Gastrocnemius medialis (tissue), 4 donors: Measurements from ENCODE around the gene PDCD1. TPM values are rescaled to one million over a fixed set of nuclear protein-coding genes. Genes with fewer than 3 reads are reported as not detected.

Source experiments
- ATAC-seq, 2 donors: fragments of 150-250 bp; one replicate each; pipeline ENCODE4 v1.9.1; 2016
- DNase-seq, 2 donors: peaks; one replicate each; pipeline ENCODE4 v3.0.0-alpha.2; 2019
- H3K27ac ChIP-seq, 4 donors: fragments of 200-600 bp; sonication (generic); 1 replicate in 1 of 4; 2 replicates in 3 of 4; pipeline ENCODE4 v1.5.1; 2016 to 2018; ENCODE audit warnings: mild to moderate bottlenecking in 2 of 4, moderate library complexity in 1 of 4
- H3K27me3 ChIP-seq, 3 donors: fragments of 200-600 bp; sonication (generic) in 2 of 3; 1 replicate in 1 of 3; 2 replicates in 2 of 3; pipeline versions ENCODE4 v1.5.1 to v1.6.0; 2016 to 2019; ENCODE audit warnings: mild to moderate bottlenecking in 1 of 3, moderate library complexity in 1 of 3
- H3K36me3 ChIP-seq, 2 donors: fragments of 200-600 bp; sonication (generic) in 1 of 2; one replicate each; pipeline ENCODE4 v1.5.1; 2017 to 2018
- H3K4me1 ChIP-seq, 2 donors: fragments of 200-600 bp; sonication (generic) in 1 of 2; one replicate each; pipeline ENCODE4 v1.5.1; 2016 to 2017; ENCODE audit warnings: mild to moderate bottlenecking in 2 of 2
- H3K4me3 ChIP-seq, 4 donors: fragments of 200-600 bp; sonication (generic) in 3 of 4; 1 replicate in 1 of 4; 2 replicates in 3 of 4; pipeline ENCODE4 v1.5.1; 2016 to 2019; ENCODE audit warnings: mild to moderate bottlenecking in 2 of 4
- H3K9me3 ChIP-seq, 3 donors: fragments of 200-600 bp; sonication (generic) in 2 of 3; 1 replicate in 1 of 3; 2 replicates in 2 of 3; pipeline ENCODE4 v1.5.1; 2016 to 2019
- CTCF ChIP-seq, 5 experiments: fragments of 450-650 bp in 3 of 5; fragments of 200-600 bp in 2 of 5; sonication (generic) in 2 of 5; IDR thresholded peaks in 4 of 5; conservative IDR thresholded peaks in 1 of 5; 1 replicate in 4 of 5; 2 replicates in 1 of 5; pipeline ENCODE4 v1.5.1; 2016 to 2019; ENCODE audit warnings: antibody characterized with exemption in 5 of 5, mild to moderate bottlenecking in 3 of 5, moderate library complexity in 3 of 5
- POLR2A ChIP-seq, 2 donors: fragments of 450-650 bp; IDR thresholded peaks; one replicate each; pipeline ENCODE4 v1.6.1; 2017; ENCODE audit warnings: antibody characterized with exemption in 2 of 2, mild to moderate bottlenecking in 2 of 2, moderate library complexity in 2 of 2
- in situ Hi-C, 4 donors: fragments of 200-750 bp; cut with MboI; loops; one replicate each; pipeline versions ENCODE4 v1.15.0 to v1.8.0; 2017; ENCODE audit warnings: low sequenced_read_pairs in 4 of 4
- intact Hi-C: fragments of 100-400 bp; cut with DNase I; formaldehyde crosslinking; loops from one replicate; pipeline ENCODE4 v1.15.1; 2023; ENCODE audit warnings: low total_unique reads
- total RNA-seq, 4 donors: library from RNA; depleted of rRNA; stranded (reverse); fragments of >200 nt; gene quantifications; one replicate each; pipeline versions ENCODE4 v1.1.0 to v1.2.3, GENCODE V29; 2016

The PDCD1 gene
- total RNA-seq, 4 donors from 2014 or later, result 0.13 TPM; not detected in 3

DNA sequence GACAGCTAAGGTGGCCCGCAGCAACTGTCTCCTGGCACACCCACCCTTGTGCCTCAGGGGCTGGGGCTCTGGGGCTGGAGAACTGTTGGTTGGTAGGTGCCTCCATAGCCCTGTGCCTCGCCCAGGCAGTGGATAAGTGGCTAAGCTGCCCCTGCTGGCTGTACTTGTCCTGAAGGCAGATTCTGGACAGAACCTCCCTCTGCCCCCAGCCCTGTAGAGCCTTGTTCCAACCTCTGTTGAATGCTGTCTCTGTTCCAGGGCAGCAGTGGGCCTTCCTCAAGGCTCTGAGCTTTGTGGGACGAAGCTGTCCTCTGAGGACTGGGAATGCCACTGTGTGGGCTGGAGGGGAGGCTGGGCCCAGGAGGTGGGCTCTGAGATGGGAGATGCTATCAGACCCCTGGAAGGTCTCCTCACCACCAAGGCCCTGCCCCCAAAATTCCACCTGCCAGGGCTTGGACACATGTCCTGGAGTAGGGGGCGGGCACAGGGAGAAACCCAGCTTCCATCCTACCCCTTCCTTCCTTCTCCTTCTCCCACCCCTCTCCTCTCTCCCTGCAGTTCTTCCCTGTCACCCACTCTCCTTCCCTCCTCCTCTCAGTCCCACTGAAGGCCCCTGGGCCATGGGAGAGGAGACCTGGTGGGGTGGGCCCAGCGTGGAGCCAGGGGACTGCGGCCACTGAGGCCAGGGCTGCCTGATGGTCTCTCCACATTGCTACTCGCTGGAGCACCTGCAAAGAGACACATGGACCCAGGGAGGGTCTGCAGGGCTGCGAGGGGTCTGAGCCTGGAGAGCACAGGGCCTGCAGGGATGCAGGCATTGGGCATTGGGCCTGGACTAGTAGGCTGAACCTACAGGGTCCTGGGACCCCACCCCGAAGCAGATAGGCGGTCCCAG, 1.7 kb upstream of the PDCD1 start:
- DNase-seq (peak in 1 of 2 donors; percentile 18), ATAC-seq (peak; percentile 17 to 44)
- intact Hi-C loops (no loop called here), in situ Hi-C loops (no loop called here)
- Histone ChIP-seq H3K4me3 (peak overlapping the region in 3 of 4 donors; percentile 30 to 43 (median 35)), H3K27me3 (peaks cover 32 to 34% (median 34%) of the 10 kb centered on the region in 3 donors), H3K27ac (peak overlapping the region; percentile 60 to 79 (median 72)), H3K9me3 (no peaks in the 10 kb centered on the region), H3K4me1 (peaks cover 13 to 17% of the 10 kb centered on the region in 2 donors), H3K36me3 (no peaks in the 10 kb centered on the region)
- TF ChIP-seq CTCF (IDR thresholded peaks at IDR 0.05 in 4 of 5, conservative IDR thresholded peaks at IDR 0.05 in 1 of 5) (no peak), POLR2A (IDR thresholded peaks at IDR 0.05) (no peak)

- Histone ChIP-seq H3K27ac (peak overlapping the region; percentile 60 to 79 (median 72)), H3K4me1 (peaks cover 13 to 17% of the 10 kb centered on the region in 2 donors), H3K4me3 (peak overlapping the region; percentile 18 to 43 (median 32)), H3K36me3 (no peaks in the 10 kb centered on the region), H3K27me3 (peaks cover 24 to 26% (median 26%) of the 10 kb centered on the region in 3 donors), H3K9me3 (no peaks in the 10 kb centered on the region)
- in situ Hi-C loops (no loop called here), intact Hi-C loops (no loop called here)
- TF ChIP-seq POLR2A (IDR thresholded peaks at IDR 0.05) (peak; percentile 30 to 45), CTCF (IDR thresholded peaks at IDR 0.05 in 4 of 5, conservative IDR thresholded peaks at IDR 0.05 in 1 of 5) (no peak)
- DNase-seq (peak in 1 of 2 donors; percentile 59), ATAC-seq (peak; percentile 85 to 86)
Observed at GRCh38 chr2:241859436-241860183, 916 bp upstream of the PDCD1 start.

DNA sequence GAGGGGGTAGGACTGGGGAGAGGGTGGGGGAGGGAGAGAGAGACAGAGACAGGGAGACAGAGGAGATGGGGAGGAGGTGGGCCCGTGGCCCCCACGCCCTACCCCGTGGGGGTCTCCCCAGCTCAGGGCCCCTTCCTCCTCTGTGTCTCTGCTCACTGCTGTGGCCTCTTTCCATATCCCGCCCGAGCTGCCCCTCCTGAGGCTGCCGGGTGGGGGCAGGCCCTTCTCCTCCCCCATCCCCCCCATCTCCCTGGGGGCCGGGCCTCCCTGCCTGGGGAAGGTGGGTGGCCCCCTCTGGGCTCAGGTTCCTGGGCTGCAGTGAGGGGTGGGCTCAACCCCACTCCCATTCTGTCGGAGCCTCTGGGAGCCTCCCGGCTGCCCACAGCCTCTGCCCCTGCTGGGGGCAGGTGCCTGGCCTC, 332 bp upstream of the PDCD1 start:
- Histone ChIP-seq H3K4me1 (peaks cover 13 to 17% of the 10 kb centered on the region in 2 donors), H3K9me3 (no peaks in the 10 kb centered on the region), H3K36me3 (no peaks in the 10 kb centered on the region), H3K27ac (peak overlapping the region; percentile 43 to 79 (median 72)), H3K4me3 (no peak overlapping the region), H3K27me3 (peaks cover 18 to 22% (median 20%) of the 10 kb centered on the region in 3 donors)
- DNase-seq (no peak), ATAC-seq (no peak)
- TF ChIP-seq POLR2A (IDR thresholded peaks at IDR 0.05) (no peak), CTCF (IDR thresholded peaks at IDR 0.05 in 4 of 5, conservative IDR thresholded peaks at IDR 0.05 in 1 of 5) (no peak)
- intact Hi-C loops, result no loop called here
- in situ Hi-C loops, result no loop called here

DNA sequence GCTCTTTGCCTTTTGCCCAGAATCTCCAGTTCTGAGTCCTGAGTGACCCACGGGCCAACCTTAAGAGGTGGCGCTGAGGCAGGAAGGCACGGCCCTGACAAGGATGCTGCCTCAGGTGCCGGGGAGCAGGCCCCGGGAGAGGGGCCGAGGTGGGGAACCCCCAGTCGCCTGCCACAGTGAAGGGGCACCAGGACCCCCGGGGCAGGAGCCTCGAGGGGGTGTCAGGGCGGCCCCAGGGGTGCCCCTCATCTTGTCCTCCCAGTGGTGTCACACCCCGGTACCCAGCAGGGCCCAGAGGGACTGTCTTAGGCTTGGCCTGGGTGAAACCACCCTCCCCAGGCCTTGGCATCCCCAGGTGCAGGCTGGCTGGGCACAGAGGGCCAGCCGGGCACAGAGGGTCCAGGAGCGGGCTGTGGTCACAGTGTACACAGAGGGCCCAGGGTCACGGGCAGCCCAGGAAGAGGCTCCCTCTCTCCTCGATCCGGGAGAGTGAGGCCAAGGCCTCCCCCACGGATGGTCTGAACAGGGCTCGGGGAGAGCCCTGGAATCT, 1.0 kb downstream of the PDCD1 start:
- Histone ChIP-seq H3K36me3 (no peaks in the 10 kb centered on the region), H3K4me3 (no peak overlapping the region), H3K9me3 (no peaks in the 10 kb centered on the region), H3K4me1 (peaks cover 13 to 17% of the 10 kb centered on the region in 2 donors), H3K27ac (no peak overlapping the region), H3K27me3 (peaks cover 6 to 9% (median 9%) of the 10 kb centered on the region in 3 donors)
- DNase-seq, result peak in 1 of 2 donors; percentile 9
- intact Hi-C loops (no loop called here), in situ Hi-C loops (no loop called here)
- no peak for TF ChIP-seq POLR2A (IDR thresholded peaks at IDR 0.05)
- TF ChIP-seq CTCF (IDR thresholded peaks at IDR 0.05 in 4 of 5, conservative IDR thresholded peaks at IDR 0.05 in 1 of 5), result no peak
- ATAC-seq, result no peak
